Keratinocyte (primary cell): ENCODE results near the gene MOB1B. TPM values are rescaled to one million over a fixed set of nuclear protein-coding genes. Genes with fewer than 3 reads are reported as not detected.

Source experiments
- DNase-seq: peaks from one replicate; pipeline ENCODE4 v3.0.0-alpha.2; 2011; ENCODE audit warnings: low read depth, missing footprints, low spot score
- FAIRE-seq: peaks from 2 replicates; lab custom pipeline; 2011; peaks lifted over from hg19 to GRCh38; lab: Jason Lieb, UNC
- H2AFZ ChIP-seq: 2 replicates; pipeline ENCODE4 v1.6.0; 2012; ENCODE audit warnings: low read length, control low read depth, inconsistent platforms; ENCODE audit not compliant: control insufficient read depth
- H3K27ac ChIP-seq: 2 replicates; pipeline ENCODE4 v1.5.1; 2011; ENCODE audit warnings: low read length; ENCODE audit not compliant: control insufficient read depth, insufficient read depth
- H3K27me3 ChIP-seq: 3 replicates; pipeline ENCODE4 v1.6.0; 2011; ENCODE audit warnings: low read length; ENCODE audit not compliant: control insufficient read depth, insufficient read depth; ENCODE audit errors: extremely low read depth
- H3K36me3 ChIP-seq, 2 experiments: 2 replicates in 1 of 2; 3 replicates in 1 of 2; pipeline ENCODE4 v1.5.1; 2011; ENCODE audit warnings: low read length in 2 of 2, mild to moderate bottlenecking in 1 of 2; ENCODE audit not compliant: control insufficient read depth in 2 of 2, insufficient read depth in 2 of 2; ENCODE audit errors: extremely low read depth in 1 of 2
- H3K4me1 ChIP-seq: 3 replicates; pipeline ENCODE4 v1.5.1; 2011; ENCODE audit warnings: low read length; ENCODE audit not compliant: control insufficient read depth, insufficient read depth; ENCODE audit errors: extremely low read depth
- H3K4me2 ChIP-seq: 3 replicates; pipeline ENCODE4 v1.6.0; 2011; ENCODE audit warnings: low read depth, low read length; ENCODE audit not compliant: control insufficient read depth, insufficient read depth; ENCODE audit errors: extremely low read depth
- H3K4me3 ChIP-seq, 3 experiments: fragments of 200-600 bp in 1 of 3; sonication (generic) in 1 of 3; 2 replicates in 2 of 3; 3 replicates in 1 of 3; pipeline ENCODE4 v1.5.1; 2011 to 2016; ENCODE audit warnings: low read length in 3 of 3, mild to moderate bottlenecking in 3 of 3, control low read depth in 2 of 3, inconsistent platforms in 1 of 3, low read depth in 1 of 3, mixed read lengths in 1 of 3, mixed run types in 1 of 3, moderate library complexity in 1 of 3; ENCODE audit not compliant: control insufficient read depth in 2 of 3, insufficient read depth in 2 of 3; ENCODE audit errors: extremely low read depth in 1 of 3
- H3K79me2 ChIP-seq: 2 replicates; pipeline ENCODE4 v1.6.0; 2012; ENCODE audit warnings: low read length; ENCODE audit not compliant: control insufficient read depth, insufficient read depth
- H3K9ac ChIP-seq: 3 replicates; pipeline ENCODE4 v1.6.0; 2011; ENCODE audit warnings: low read length; ENCODE audit not compliant: control insufficient read depth, insufficient read depth; ENCODE audit errors: extremely low read depth
- H3K9me1 ChIP-seq: 3 replicates; pipeline ENCODE4 v1.6.0; 2011; ENCODE audit warnings: low read length; ENCODE audit not compliant: control insufficient read depth, insufficient read depth; ENCODE audit errors: extremely low read depth
- H3K9me3 ChIP-seq: 2 replicates; pipeline ENCODE4 v1.5.1; 2012; ENCODE audit warnings: low read depth, low read length; ENCODE audit not compliant: control insufficient read depth
- H4K20me1 ChIP-seq: 3 replicates; pipeline ENCODE4 v1.6.0; 2011; ENCODE audit warnings: low read length; ENCODE audit not compliant: control insufficient read depth, insufficient read depth; ENCODE audit errors: extremely low read depth
- EZH2 ChIP-seq: IDR thresholded peaks from one replicate; pipeline ENCODE4 v1.6.1; 2012; ENCODE audit warnings: inconsistent platforms, mild to moderate bottlenecking, low read length, moderate library complexity
- dilution Hi-C: fragments of 300-500 bp; cut with MboI; formaldehyde crosslinking; loops from one replicate; pipeline ENCODE4 v1.7.0; 2020; ENCODE audit warnings: low sequenced_read_pairs; ENCODE audit not compliant: extremely low pct_ligation_motif_present
- polyA plus RNA-seq, 5 experiments: library from polyadenylated mRNA; depleted of rRNA in 3 of 5; stranded (reverse) in 3 of 5; stranded (forward) in 1 of 5; unstranded in 1 of 5; fragments of >200 nt; gene quantifications; 1 replicate in 1 of 5; 2 replicates in 3 of 5; 3 replicates in 1 of 5; pipeline versions ENCODE4 v1.2.1 to v1.2.3, GENCODE V29; 2011 to 2012; ENCODE audit warnings: missing spikeins in 2 of 5, low read depth in 1 of 5, low replicate concordance in 1 of 5
- TF ChIP-seq, protein P1 (sequence below), 3 experiments: IDR thresholded peaks in 1 of 3; conservative IDR thresholded peaks in 1 of 3; optimal IDR thresholded peaks in 1 of 3; 2 replicates in 2 of 3; 3 replicates in 1 of 3; pipeline versions ENCODE3 to v1.5.1; 2011; ENCODE audit warnings: low read length in 3 of 3, mild to moderate bottlenecking in 3 of 3, moderate library complexity in 2 of 3, control low read depth in 1 of 3, inconsistent platforms in 1 of 3; ENCODE audit not compliant: insufficient read depth in 2 of 3; ENCODE audit errors: extremely low read depth in 1 of 3

MOB1B gene
- polyA plus RNA-seq, 1 donor (not counting 4 experiments of a cell fraction or from before 2014, with no cell fraction given) = 15.6 TPM

DNA sequence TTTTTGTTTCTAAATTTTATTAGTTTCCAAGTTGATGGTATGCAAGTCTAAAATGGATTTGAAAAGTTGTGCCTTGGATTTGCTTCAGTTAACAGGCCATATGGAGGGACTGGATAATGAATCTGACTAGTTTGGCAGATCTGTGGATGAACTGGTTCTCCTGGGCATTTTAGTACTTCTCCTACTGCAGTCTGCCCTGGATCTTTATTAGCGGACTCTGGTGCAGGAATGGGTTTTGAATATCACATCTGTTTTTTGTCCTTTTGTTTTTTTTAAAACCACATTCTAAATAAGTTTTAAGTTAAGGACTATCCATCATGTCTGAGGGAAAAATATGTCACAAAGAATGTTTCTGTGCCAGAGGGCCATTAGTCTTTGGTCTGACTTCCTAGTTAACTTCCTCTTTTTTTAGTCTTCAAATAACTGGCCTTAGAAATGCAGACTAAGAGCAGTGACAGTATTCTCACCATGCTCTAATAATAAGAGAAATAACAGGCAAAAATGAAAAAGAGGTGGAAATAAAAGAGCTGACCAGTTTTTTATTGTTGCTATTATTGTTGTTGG, 77.4 kb downstream of the MOB1B start:
- Histone ChIP-seq H3K9me3 (no peaks in the 10 kb centered on the region), H2AFZ (no peak overlapping the region), H3K27me3 (no peaks in the 10 kb centered on the region), H3K36me3 (no peaks in the 10 kb centered on the region), H3K9me1 (no peaks in the 10 kb centered on the region), H3K4me3 (no peak overlapping the region), H4K20me1 (no peaks in the 10 kb centered on the region), H3K27ac (no peak overlapping the region), H3K9ac (no peak overlapping the region), H3K79me2 (no peaks in the 10 kb centered on the region), H3K4me2 (no peak overlapping the region), H3K4me1 (no peaks in the 10 kb centered on the region)
- TF ChIP-seq EZH2 = no peak
- TF ChIP-seq, protein P1, sequence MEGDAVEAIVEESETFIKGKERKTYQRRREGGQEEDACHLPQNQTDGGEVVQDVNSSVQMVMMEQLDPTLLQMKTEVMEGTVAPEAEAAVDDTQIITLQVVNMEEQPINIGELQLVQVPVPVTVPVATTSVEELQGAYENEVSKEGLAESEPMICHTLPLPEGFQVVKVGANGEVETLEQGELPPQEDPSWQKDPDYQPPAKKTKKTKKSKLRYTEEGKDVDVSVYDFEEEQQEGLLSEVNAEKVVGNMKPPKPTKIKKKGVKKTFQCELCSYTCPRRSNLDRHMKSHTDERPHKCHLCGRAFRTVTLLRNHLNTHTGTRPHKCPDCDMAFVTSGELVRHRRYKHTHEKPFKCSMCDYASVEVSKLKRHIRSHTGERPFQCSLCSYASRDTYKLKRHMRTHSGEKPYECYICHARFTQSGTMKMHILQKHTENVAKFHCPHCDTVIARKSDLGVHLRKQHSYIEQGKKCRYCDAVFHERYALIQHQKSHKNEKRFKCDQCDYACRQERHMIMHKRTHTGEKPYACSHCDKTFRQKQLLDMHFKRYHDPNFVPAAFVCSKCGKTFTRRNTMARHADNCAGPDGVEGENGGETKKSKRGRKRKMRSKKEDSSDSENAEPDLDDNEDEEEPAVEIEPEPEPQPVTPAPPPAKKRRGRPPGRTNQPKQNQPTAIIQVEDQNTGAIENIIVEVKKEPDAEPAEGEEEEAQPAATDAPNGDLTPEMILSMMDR (optimal IDR thresholded peaks at IDR 0.05 in 1 of 3, IDR thresholded peaks at IDR 0.05 in 1 of 3, conservative IDR thresholded peaks at IDR 0.05 in 1 of 3; ENCODE audit: extremely low read depth in 1 of 3, insufficient read depth in 2 of 3, low read length in 3 of 3) = no peak
- dilution Hi-C loops = no loop called here
- DNase-seq = no peak
- FAIRE-seq = no peak

DNA sequence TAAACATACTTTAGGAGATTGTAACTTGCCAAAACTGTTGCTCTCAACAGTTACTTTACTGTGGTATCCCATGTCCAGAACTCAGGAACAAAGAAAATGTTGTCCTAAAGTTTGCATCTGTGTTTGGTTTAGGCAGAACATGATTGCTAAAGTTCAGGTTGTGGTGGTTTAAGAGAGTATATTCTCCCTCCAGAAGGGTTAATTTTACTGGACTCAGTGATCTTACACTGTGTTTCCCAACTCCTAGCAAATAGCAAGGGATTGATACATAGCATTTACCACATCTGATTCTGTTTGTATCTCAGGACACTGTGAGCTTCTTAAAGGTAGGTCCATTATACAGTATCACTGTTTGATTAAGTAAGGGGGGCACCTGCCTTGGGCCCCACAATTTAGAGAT, 78.0 kb downstream of the MOB1B start:
- FAIRE-seq (no peak), DNase-seq (no peak)
- no peak overlapping the region for H3K4me3 ChIP-seq
- no peak overlapping the region for H3K9ac ChIP-seq
- H3K4me2 ChIP-seq = no peak overlapping the region
- H3K27me3 ChIP-seq = no peaks in the 10 kb centered on the region
- H4K20me1 ChIP-seq = no peaks in the 10 kb centered on the region
- no peak overlapping the region for H2AFZ ChIP-seq
- no peak for TF ChIP-seq EZH2
- TF ChIP-seq, protein P1 (optimal IDR thresholded peaks at IDR 0.05 in 1 of 3, IDR thresholded peaks at IDR 0.05 in 1 of 3, conservative IDR thresholded peaks at IDR 0.05 in 1 of 3; ENCODE audit: extremely low read depth in 1 of 3, insufficient read depth in 2 of 3, low read length in 3 of 3) = no peak
- dilution Hi-C loops = no loop called here
- H3K79me2 ChIP-seq = no peaks in the 10 kb centered on the region
- H3K9me1 ChIP-seq = no peaks in the 10 kb centered on the region
- no peak overlapping the region for H3K27ac ChIP-seq
- no peaks in the 10 kb centered on the region for H3K4me1 ChIP-seq
- H3K36me3 ChIP-seq = no peaks in the 10 kb centered on the region
- H3K9me3 ChIP-seq = no peaks in the 10 kb centered on the region
